ENCODE measurements around the gene COX19. TPM values are rescaled to one million over a fixed set of nuclear protein-coding genes. Genes with fewer than 3 reads are reported as not detected.
A peak's percentile ranks its signal among the peaks of the same experiment; 100 is the strongest.

The COX19 gene
- total and polyA plus RNA-seq, 2 of the 13 experiments (the other 11 are each of a cell fraction or from before 2014, with no cell fraction given), result 11.5 to 21.7 TPM

DNA sequence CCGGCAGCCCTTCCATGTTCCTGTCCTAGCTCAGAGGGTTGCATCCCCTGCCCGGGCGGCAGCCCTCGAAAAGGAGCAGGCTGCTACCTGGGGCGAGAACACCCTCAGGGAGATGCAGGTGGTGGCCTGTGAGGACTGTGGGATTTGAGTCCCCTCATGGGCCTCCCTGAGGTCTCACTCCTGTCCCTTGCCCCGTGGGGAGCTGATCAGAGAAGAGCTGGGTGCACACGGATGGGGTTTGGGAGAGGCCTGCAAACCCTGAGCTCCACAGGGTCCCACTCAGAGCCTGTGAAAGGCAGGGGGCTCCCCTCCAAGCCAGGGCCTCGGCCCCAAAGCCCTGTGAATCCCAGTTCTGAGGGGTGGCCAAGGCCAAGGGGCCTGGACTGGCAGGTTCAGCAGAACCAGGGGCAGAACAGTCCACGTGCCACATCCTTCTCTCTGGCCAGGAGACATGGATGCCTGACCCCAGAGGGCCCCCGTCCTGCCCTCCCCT, 7.2 kb upstream of the COX19 start:
- peaks cover 83% of the 10 kb centered on the region for H3K4me1 ChIP-seq (ENCODE audit: insufficient read depth, low read length)
- in situ Hi-C loops (cut with HindIII; ENCODE audit: extremely low pct_ligation_motif_present, low pct_unique_long_range_greater_than_20kb), result no loop called here
- WGBS (ENCODE audit: low lambda C conversion rate), result 13% methylated on average over 2 of the region's 10 CpGs
- peak; percentile 16; the same call in 1 of the 2 replicates for TF ChIP-seq ZBTB7B (CRISPR knock-in tag; IDR thresholded peaks at IDR 0.05)
- 0 out of 2 replicates have a peak, but pooled peaks have one; percentile 7 for TF ChIP-seq SMAD1 (CRISPR knock-in tag; IDR thresholded peaks at IDR 0.05; ENCODE audit: borderline replicate concordance, low read depth)
- no peak for TF ChIP-seq CEBPB (IDR thresholded peaks at IDR 0.05; ENCODE audit: borderline replicate concordance, low read depth, low read length)
- TF ChIP-seq, protein P1, sequence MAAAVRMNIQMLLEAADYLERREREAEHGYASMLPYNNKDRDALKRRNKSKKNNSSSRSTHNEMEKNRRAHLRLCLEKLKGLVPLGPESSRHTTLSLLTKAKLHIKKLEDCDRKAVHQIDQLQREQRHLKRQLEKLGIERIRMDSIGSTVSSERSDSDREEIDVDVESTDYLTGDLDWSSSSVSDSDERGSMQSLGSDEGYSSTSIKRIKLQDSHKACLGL (CRISPR knock-in tag; IDR thresholded peaks at IDR 0.05), result peak; percentile 30; the same call in 1 of the 2 replicates
- peak; percentile 52; the same call in 1 of the 2 replicates for TF ChIP-seq ZNF598 (CRISPR knock-in tag; IDR thresholded peaks at IDR 0.05; ENCODE audit: borderline replicate concordance)
- TF ChIP-seq, protein P2, sequence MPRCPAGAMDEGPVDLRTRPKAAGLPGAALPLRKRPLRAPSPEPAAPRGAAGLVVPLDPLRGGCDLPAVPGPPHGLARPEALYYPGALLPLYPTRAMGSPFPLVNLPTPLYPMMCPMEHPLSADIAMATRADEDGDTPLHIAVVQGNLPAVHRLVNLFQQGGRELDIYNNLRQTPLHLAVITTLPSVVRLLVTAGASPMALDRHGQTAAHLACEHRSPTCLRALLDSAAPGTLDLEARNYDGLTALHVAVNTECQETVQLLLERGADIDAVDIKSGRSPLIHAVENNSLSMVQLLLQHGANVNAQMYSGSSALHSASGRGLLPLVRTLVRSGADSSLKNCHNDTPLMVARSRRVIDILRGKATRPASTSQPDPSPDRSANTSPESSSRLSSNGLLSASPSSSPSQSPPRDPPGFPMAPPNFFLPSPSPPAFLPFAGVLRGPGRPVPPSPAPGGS (CRISPR knock-in tag; IDR thresholded peaks at IDR 0.05), result peak; percentile 42; the same call in 1 of the 2 replicates
- TF ChIP-seq, protein P3, sequence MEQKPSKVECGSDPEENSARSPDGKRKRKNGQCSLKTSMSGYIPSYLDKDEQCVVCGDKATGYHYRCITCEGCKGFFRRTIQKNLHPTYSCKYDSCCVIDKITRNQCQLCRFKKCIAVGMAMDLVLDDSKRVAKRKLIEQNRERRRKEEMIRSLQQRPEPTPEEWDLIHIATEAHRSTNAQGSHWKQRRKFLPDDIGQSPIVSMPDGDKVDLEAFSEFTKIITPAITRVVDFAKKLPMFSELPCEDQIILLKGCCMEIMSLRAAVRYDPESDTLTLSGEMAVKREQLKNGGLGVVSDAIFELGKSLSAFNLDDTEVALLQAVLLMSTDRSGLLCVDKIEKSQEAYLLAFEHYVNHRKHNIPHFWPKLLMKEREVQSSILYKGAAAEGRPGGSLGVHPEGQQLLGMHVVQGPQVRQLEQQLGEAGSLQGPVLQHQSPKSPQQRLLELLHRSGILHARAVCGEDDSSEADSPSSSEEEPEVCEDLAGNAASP (CRISPR knock-in tag; IDR thresholded peaks at IDR 0.05; ENCODE audit: borderline replicate concordance), result no peak
- TF ChIP-seq, protein P4, sequence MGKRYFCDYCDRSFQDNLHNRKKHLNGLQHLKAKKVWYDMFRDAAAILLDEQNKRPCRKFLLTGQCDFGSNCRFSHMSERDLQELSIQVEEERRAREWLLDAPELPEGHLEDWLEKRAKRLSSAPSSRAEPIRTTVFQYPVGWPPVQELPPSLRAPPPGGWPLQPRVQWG (CRISPR knock-in tag; IDR thresholded peaks at IDR 0.05; ENCODE audit: borderline replicate concordance, low read depth), result 0 out of 2 replicates have a peak, but pooled peaks have one; percentile 59
- 0 out of 2 replicates have a peak, but pooled peaks have one; percentile 33 for TF ChIP-seq YEATS4 (CRISPR knock-in tag; IDR thresholded peaks at IDR 0.05; ENCODE audit: borderline replicate concordance)
- 0 out of 2 replicates have a peak, but pooled peaks have one; percentile 42 for TF ChIP-seq ZNF329 (CRISPR knock-in tag; IDR thresholded peaks at IDR 0.05; ENCODE audit: low read depth)
- peak; percentile 22; the same call in 1 of the 2 replicates for TF ChIP-seq ZMAT3 (CRISPR knock-in tag; conservative IDR thresholded peaks at IDR 0.05)
- 0 out of 2 replicates have a peak, but pooled peaks have one; percentile 40 for TF ChIP-seq NFATC3 (CRISPR knock-in tag; IDR thresholded peaks at IDR 0.05)
- 0 out of 2 replicates have a peak, but pooled peaks have one; percentile 8 for TF ChIP-seq ZFP1 (CRISPR knock-in tag; IDR thresholded peaks at IDR 0.05)
- TF ChIP-seq NRL (CRISPR knock-in tag; IDR thresholded peaks at IDR 0.05; ENCODE audit: borderline replicate concordance), result peak; percentile 35; the same call in 1 of the 2 replicates
- TF ChIP-seq MEIS2 (CRISPR knock-in tag; IDR thresholded peaks at IDR 0.05), result 0 out of 2 replicates have a peak, but pooled peaks have one; percentile 13
- TF ChIP-seq HNF4A (CRISPR knock-in tag; IDR thresholded peaks at IDR 0.05), result peak; percentile 27; the same call in 1 of the 2 replicates
- TF ChIP-seq ZNF205 (CRISPR knock-in tag; IDR thresholded peaks at IDR 0.05), result no peak

More for the DNA sequence above, 7.2 kb upstream of the COX19 start:
- peak overlapping the region; percentile 59 to 86 (median 71); a peak in 5 of 6 replicates for H3K4me3 ChIP-seq (replicated peaks in 1 of 3; ENCODE audit: insufficient read depth in 1 of 3, low read depth in 2 of 3, low read length in 3 of 3)
- FAIRE-seq (no peak), DNase-seq (ENCODE audit: low spot score) (no peak), ATAC-seq (peak; percentile 48)
- ChIA-PET POLR2A (interaction anchor here (0.7 to 3.3 kb wide), 12 partner anchors 9 to 186 kb away, joined by 3 to 57 read pairs (median 5); partner anchors contain the start of gene COX19), CTCF (ENCODE audit: low intra/inter-chr PET ratio, low total read pairs) (interaction anchor here (1.0 to 1.1 kb wide), 2 partner anchors 18 to 61 kb away, joined by 3 read pairs; no protein-coding TSS in a partner anchor)
- H3K9me3 ChIP-seq (ENCODE audit: low read length), result no peaks in the 10 kb centered on the region
- peak overlapping the region; percentile 98 for H3K4me2 ChIP-seq (ENCODE audit: low read depth, low read length)
- H3K36me3 ChIP-seq (replicated peaks in 1 of 2; ENCODE audit: control insufficient read depth in 1 of 2, insufficient read depth in 2 of 2, low read length in 2 of 2), result peaks cover 7 to 16% of the 10 kb centered on the region in 2 experiments; a peak in 3 of 5 replicates
- intact Hi-C loops (cut with micrococcal nuclease; ENCODE audit: unreplicated experiment), result loop anchor here (1.0 kb wide), 1 partner anchor 10 kb away; no protein-coding TSS in a partner anchor
- H3K9ac ChIP-seq (ENCODE audit: insufficient read depth, low read depth, low read length), result peak overlapping the region; percentile 91
- no peak overlapping the region for H2AFZ ChIP-seq (ENCODE audit: low read length)
- peaks cover 40% of the 10 kb centered on the region for H3K79me2 ChIP-seq (ENCODE audit: insufficient read depth, low read length)
- H4K20me1 ChIP-seq (ENCODE audit: insufficient read depth, low read length), result no peaks in the 10 kb centered on the region
- no peaks in the 10 kb centered on the region for H3K27me3 ChIP-seq (ENCODE audit: control insufficient read depth in 1 of 2, insufficient read depth in 2 of 2, low read length in 2 of 2)
- peak overlapping the region; percentile 80 for H3K27ac ChIP-seq (ENCODE audit: extremely low read length, insufficient read depth, low read length)
- BruUV-seq (replicated peaks), result TSS peak; percentile 70
